RWPE2 (cell line): ENCODE measurements around the gene COL27A1.

Source experiments
- ATAC-seq: fragments of 200-7000 bp; cut with Tn5 transposase; 3 replicates; pipeline ENCODE4 v1.9.1; 2021; ENCODE audit warnings: low read depth
- DNase-seq: peaks from one replicate; pipeline ENCODE4 v3.0.0-alpha.2; 2020; ENCODE audit warnings: low spot score
- H3K27ac ChIP-seq: fragments of 450-650 bp; 2 replicates; pipeline ENCODE4 v1.5.1; 2017; ENCODE audit warnings: mild to moderate bottlenecking; ENCODE audit not compliant: poor library complexity, severe bottlenecking
- H3K27me3 ChIP-seq: fragments of 250-450 bp; sonication (Bioruptor Pico); 2 replicates; pipeline ENCODE4 v1.5.1; 2021; ENCODE audit warnings: mild to moderate bottlenecking, moderate library complexity; ENCODE audit not compliant: insufficient read depth, poor library complexity, severe bottlenecking
- H3K36me3 ChIP-seq: fragments of 250-450 bp; sonication (Bioruptor Pico); 2 replicates; pipeline ENCODE4 v1.5.1; 2020; ENCODE audit warnings: low read depth, mild to moderate bottlenecking, moderate library complexity
- H3K4me1 ChIP-seq: fragments of 250-450 bp; sonication (Bioruptor Pico); 2 replicates; pipeline ENCODE4 v1.5.1; 2021; ENCODE audit warnings: mild to moderate bottlenecking, moderate library complexity; ENCODE audit not compliant: insufficient read depth, poor library complexity, severe bottlenecking
- H3K4me3 ChIP-seq: fragments of 250-450 bp; sonication (Bioruptor Pico); 2 replicates; pipeline ENCODE4 v1.5.1; 2021; ENCODE audit warnings: mild to moderate bottlenecking, moderate library complexity; ENCODE audit not compliant: severe bottlenecking
- H3K9me3 ChIP-seq: fragments of 250-450 bp; sonication (Bioruptor Pico); 2 replicates; pipeline ENCODE4 v1.5.1; 2021; ENCODE audit warnings: mild to moderate bottlenecking, moderate library complexity; ENCODE audit not compliant: severe bottlenecking
- TF ChIP-seq, protein P1 (sequence below): fragments of 450-650 bp; IDR thresholded peaks from one replicate; pipeline ENCODE4 v1.5.1; 2017; ENCODE audit warnings: mild to moderate bottlenecking, moderate library complexity; ENCODE audit not compliant: poor library complexity, severe bottlenecking

The COL27A1 gene

DNA sequence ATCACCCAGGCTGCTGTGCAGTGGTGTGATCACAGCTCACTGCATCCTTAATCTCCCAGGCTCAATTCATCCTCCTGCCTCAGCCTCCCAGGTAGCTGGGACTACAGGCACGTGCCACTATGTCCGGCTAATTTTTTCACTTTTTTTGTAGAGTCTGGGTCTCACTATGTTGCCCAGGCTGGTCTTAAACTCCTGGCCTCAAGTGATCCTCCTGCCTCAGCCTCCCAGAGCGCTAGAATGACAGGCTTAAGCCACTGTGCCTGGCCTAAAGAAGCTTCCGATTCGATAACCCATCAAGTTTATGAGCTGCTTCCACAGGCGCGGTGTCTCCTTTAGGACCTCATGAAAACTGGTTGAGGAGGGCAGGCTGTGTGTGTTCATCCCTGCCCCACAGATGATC is 16.2 kb downstream of the COL27A1 start:
- TF ChIP-seq, protein P1, sequence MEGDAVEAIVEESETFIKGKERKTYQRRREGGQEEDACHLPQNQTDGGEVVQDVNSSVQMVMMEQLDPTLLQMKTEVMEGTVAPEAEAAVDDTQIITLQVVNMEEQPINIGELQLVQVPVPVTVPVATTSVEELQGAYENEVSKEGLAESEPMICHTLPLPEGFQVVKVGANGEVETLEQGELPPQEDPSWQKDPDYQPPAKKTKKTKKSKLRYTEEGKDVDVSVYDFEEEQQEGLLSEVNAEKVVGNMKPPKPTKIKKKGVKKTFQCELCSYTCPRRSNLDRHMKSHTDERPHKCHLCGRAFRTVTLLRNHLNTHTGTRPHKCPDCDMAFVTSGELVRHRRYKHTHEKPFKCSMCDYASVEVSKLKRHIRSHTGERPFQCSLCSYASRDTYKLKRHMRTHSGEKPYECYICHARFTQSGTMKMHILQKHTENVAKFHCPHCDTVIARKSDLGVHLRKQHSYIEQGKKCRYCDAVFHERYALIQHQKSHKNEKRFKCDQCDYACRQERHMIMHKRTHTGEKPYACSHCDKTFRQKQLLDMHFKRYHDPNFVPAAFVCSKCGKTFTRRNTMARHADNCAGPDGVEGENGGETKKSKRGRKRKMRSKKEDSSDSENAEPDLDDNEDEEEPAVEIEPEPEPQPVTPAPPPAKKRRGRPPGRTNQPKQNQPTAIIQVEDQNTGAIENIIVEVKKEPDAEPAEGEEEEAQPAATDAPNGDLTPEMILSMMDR = no peak
- no peak overlapping the region for H3K4me3 ChIP-seq
- no peaks in the 10 kb centered on the region for H3K9me3 ChIP-seq
- no peaks in the 10 kb centered on the region for H3K36me3 ChIP-seq
- no peak for ATAC-seq
- peaks cover 7% of the 10 kb centered on the region for H3K4me1 ChIP-seq
- DNase-seq = no peak
- no peak overlapping the region for H3K27ac ChIP-seq
- no peaks in the 10 kb centered on the region for H3K27me3 ChIP-seq

DNA sequence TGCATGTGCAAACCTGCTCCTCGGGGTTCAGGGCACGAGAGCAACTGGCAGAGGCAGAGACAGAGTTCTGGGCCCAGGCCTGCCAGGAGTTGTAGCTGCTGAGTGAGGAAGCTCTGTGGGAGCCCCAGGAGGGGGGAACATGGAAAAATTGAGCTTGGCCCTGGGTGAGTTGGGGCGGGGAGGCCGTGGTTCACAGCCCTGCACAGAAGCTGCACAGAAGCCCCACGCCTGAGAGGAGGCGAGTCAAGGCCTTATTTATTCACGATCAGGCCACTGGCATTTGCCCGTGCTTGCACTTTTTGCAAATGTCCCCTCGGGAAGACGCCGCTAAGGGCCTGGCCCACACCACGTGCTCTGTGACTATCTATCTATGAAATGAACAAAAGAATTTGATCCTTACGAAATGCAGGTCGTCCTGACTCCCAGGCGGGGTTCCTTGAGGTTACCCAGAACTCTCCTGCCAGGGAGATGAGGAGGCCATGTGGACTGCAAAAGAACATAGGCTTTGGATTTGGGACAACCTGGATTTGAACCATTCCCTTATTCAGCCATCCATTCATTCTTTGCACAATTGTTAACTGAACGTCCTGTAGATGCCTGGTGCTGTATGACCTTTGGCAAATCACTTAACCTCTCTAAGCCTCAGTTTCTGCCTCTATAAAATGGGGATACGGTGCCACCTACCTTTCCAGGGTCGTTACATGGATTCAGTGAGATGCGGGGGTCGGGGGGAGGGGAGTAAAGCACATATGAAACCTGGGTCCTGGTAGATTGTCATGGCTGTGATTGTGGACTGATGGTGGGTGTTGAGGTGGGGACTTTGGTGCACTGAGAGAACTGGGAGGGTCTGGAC is 17.9 kb downstream of the COL27A1 start:
- ATAC-seq = peak; percentile 35
- H3K4me3 ChIP-seq = no peak overlapping the region
- no peaks in the 10 kb centered on the region for H3K27me3 ChIP-seq
- no peaks in the 10 kb centered on the region for H3K9me3 ChIP-seq
- no peak for DNase-seq
- peak overlapping the region; percentile 34 for H3K27ac ChIP-seq
- no peaks in the 10 kb centered on the region for H3K36me3 ChIP-seq
- H3K4me1 ChIP-seq = peaks cover 14% of the 10 kb centered on the region
- TF ChIP-seq, protein P1 = no peak

DNA sequence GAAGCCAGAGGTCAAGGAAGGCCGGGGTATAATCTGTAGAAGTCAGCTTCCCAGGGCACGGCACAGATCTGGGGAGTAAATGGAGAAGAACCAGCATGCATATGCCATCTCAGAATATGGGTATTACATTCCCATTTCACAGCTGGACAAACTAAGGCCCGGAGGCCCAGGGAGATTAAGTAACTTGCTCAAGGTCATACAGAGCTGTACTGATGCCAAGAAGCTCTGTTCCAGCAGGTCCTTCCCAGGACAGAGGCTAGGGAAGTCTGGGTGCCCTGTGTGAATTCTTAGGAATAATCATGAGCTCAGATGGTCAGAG is 19.2 kb downstream of the COL27A1 start:
- Histone ChIP-seq H3K4me3 (no peak overlapping the region), H3K27ac (no peak overlapping the region), H3K27me3 (no peaks in the 10 kb centered on the region), H3K9me3 (no peaks in the 10 kb centered on the region), H3K36me3 (no peaks in the 10 kb centered on the region), H3K4me1 (peaks cover 14% of the 10 kb centered on the region)
- ATAC-seq (no peak), DNase-seq (no peak)
- TF ChIP-seq, protein P1 = no peak

DNA sequence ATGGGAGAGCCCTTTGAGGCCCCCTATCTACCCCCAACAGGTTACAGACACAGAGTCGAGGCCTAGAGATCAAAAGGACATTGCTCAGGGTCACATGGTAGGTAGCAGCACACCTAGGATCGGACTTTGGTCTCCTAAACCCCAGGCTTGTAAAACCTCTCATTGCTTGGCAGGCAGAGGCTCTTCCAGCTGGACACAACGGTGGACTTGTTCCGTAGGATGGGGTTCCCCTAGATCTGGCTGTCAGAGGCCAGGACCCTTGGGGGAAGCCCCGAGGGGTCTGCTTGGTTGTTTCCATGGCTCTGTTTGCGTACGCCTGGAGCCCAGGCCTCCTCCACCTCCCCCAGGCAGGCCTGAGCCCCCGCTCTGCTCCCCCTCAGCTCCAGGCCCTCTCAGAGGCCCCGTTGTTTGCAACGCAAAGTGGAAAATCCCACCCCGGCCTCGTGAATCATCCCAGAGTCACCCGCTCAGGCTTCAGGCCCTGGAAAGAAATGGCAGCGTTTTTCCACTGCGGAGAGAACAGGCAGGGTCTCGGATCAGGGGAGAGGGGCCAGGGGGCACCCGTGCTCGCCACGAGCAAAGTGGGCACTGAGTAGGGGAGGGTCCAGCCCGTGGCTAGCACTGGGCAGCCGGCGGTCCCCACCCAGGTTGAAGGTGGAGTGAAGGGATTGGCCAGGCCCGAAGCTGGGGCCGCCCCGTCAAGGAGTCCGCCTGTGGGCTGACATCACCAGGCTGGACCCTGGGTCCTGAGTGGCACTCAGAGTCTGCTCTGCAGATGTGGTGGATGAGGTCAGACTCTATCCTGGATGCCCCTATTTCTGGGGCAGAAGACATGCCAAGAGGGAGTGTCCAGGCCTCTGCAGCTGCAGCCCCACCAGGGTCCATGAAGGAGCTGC is 19.8 kb downstream of the COL27A1 start:
- peaks cover 14% of the 10 kb centered on the region for H3K4me1 ChIP-seq

More for the DNA sequence above, 19.8 kb downstream of the COL27A1 start:
- Histone ChIP-seq H3K9me3 (no peaks in the 10 kb centered on the region), H3K27ac (no peak overlapping the region), H3K4me3 (no peak overlapping the region), H3K27me3 (no peaks in the 10 kb centered on the region), H3K36me3 (no peaks in the 10 kb centered on the region)
- ATAC-seq = no peak
- DNase-seq = no peak
- TF ChIP-seq, protein P1 = no peak
